Globus pallidus (tissue), 1 donor: Measurements from ENCODE around the gene PLXNA1.

Experiments
- DNase-seq: peaks from one replicate; pipeline ENCODE4 v3.0.0-alpha.2; 2015; ENCODE audit warnings: low spot score

Gene PLXNA1

DNA sequence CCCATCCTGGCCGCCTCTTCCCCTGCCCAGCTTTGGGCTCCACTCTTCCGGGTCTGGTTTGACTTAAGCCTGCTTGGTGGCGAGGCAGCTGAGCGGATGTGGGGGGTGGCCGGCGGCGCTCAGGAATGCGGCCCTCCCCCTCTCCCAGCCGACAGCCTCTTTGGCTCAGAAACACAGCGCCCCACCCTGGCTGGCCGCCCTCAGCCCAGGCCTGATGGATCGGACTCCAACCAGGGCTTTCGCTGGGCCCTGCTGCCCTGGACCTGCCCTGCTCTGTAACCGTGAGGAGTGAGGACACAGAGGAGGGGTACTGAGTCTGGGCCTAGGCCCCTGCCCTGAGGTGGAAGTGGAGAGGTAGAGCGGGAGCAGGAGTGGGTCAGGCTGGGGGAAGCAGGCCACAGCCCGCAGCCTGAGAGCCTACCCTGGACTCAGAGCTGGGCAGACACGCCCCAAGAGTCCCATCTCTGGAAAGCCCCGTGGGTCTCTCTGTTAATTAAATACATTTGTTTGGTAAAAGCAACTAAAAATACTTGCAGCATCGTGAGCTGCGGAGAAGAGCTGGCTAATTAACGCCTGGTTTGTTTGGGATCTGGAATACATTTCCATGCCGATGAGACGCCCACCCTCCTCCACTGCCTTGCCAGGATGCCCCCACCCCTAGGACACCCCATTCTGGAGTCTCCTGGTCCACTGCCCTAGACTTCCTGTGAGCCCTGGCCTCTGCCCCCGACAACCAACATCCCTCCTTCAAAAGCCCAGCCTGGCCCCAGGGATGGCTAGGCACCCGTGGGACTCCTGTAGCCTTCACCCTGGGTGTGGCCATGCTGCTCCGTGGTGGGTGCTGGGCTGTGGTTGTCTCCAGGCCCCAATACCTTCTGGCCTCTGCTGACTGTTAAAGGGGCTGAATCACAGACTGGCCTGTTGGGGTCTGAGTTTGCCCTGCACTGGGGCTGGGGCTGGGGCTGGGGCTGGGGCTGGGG, 19.6 kb downstream of the PLXNA1 start:
- DNase-seq, result peak; percentile 46

DNA sequence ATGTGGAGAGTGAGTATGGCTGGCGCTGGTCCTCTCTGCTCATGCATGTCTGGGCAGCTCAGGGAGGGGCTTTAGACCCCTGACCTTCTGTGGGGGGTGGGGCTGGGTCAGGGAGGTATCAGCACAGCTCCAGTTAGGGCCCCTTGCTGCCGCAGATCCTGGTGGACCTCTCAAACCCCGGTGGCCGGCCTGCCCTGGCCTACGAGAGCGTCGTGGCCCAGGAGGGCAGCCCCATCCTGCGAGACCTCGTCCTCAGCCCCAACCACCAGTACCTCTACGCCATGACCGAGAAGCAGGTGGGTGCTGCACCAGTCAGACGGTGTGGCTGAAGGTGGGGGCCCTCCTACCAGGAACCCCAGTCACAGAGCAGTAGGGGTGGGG, 20.2 kb downstream of the PLXNA1 start:
- no peak for DNase-seq

DNA sequence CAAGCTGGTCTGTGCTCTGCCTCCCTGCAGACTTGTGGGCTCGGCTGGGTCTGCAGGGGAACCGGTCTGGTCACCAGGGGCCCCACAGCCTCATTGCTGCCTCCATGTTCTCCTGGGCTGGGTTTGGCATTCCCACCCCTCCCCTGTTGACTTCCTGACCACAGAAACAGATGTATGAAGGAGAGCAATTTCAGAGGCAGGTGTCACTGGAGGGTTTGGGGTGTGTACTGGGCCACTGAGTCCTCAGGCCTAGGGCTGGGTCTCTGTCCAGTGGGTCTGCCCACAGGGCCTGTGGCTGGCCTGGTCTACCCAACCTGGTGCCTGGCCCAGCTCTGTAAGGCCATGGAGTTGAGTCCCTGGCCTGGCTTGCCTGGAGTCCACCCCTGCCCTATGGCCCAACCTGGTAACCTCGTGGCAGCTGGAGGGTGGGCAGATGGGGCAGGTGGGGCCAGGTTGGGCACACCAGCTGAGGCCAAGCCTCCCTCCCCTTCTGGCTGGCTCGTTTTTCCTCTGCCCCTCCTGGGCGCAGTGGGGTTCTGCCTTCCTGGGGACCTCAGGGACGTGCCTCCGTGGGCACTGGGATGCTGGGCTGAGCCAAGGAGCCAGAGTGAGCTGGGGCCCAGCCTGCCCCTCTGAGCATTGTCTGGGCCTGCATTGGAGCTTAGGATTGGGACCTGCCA, 20.8 kb downstream of the PLXNA1 start:
- no peak for DNase-seq

DNA sequence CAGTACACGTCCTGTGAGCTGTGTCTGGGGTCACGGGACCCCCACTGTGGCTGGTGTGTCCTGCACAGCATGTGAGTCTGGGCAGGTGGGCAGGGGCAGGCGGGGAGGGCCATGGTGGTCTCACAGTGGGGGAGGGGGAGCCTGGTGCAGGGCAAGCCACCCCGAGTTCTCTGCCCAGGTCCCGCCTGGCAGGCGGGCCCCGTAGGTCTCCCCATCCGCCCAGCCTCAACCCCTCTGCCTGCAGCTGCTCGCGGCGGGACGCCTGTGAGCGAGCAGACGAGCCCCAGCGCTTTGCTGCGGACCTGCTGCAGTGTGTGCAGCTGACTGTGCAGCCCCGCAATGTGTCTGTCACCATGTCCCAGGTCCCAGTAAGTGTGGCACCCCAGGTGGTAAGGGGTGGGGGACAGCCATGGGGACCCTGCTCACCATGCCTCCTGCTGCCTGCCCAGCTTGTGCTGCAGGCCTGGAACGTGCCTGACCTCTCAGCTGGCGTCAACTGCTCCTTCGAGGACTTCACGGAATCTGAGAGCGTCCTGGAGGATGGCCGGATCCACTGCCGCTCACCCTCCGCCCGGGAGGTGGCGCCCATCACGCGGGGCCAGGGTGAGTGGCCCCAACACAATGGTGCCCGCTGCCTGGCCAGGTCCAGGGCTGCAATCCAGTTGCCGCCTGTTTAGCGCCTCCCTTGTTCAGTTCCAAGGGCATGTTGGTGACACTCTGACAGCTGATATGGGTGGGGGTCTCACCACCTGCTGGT, 21.9 kb downstream of the PLXNA1 start:
- DNase-seq, result no peak

DNA sequence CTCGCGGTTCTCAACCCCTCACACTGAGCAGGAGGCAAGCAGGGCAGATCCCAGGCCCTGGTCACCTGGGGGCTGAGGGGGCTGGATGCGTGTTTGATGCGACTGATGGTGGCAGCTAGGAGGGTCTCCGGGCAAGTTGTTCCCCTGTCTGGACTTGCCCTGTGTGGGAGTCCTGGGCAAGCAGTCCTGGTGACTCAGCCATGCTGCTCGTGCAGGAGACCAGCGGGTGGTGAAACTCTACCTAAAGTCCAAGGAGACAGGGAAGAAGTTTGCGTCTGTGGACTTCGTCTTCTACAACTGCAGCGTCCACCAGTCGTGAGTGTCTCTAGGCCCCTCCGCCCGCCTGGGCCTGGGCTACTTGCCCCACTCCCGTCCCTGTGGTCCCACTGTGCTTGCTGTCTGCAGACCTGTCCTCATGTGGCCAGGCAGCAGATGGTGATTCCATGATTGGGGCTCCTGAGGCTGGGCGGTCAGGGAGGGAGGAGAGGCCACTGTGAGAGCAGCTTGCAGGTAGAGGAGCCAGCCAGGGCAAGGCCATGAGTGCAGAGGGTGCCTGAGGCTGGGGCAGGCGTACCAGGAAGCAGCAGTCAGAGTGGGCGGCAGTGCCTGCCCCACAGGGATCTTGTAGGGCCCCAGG, 23.1 kb downstream of the PLXNA1 start:
- no peak for DNase-seq

DNA sequence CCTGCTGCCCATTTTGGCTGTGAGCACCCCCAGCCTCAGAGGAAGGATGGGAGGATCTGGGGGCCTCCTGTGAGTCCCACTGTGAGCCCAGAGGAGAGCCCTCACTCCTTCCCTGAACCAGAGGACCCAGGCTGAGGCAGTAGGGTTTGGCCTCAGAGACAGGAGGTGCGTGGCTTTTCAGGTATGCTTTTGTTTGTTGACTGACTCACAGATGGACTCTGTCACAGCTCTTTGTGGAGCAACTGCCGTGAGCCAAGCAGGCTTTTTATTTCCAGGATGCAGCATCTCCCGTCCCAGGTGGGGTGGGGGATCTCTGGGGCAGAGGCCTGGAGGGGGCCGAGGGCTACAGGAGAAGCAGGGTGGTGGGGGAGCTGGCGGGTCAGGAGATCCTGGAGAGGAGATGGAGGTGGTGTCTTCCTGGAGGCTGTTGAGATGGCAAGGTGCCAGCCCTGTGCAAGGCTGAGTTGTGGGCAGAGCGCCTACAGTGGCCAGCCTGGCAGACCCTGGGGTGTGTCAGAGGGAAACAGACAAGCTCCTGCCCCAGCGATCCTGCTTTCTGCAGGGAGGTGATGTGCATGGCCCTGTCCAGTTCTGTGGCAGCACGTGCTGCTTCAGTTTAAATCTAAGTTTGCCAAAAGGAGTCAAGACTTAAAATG, 24.0 kb downstream of the PLXNA1 start:
- no peak for DNase-seq

DNA sequence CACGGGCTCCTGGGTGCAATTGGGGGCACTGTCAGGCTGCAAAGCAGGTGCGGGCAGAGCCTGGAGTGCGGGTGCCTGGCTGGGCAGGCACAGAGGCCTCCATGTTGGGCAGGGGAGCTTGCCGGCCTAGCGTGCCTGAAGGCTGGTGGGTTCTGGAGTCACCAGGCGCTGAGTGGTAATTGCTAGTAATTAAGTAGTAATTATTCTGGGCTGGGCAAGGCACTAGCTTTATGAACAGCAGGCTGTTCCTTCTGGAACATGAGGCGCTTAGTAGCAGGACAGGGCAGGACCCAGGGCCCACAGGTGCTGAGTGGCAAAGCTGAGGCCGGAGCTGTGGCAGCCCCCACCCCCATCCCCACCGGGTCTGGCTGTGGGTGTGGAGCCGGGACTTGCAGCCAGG, 25.3 kb downstream of the PLXNA1 start:
- no peak for DNase-seq

DNA sequence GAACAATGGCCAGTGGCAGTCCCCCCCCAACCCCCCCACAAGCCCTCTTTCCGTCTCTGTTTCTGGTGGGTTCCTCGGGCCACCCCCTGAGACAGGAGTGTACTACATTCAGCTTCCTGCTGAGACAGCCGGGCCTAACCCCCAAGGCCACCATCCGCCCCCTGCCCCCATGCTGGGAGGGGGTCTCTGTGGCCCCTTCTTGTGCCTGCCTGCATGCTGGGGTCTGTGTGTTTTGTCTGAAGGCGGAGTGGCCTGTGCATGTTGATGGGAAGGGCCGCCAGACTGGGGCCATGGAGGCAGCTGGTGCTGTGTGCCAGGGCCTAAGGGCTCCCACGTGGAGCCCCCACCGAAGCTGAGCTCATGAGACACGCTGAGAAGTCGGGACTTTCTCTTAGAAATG, 26.6 kb downstream of the PLXNA1 start:
- no peak for DNase-seq

DNA sequence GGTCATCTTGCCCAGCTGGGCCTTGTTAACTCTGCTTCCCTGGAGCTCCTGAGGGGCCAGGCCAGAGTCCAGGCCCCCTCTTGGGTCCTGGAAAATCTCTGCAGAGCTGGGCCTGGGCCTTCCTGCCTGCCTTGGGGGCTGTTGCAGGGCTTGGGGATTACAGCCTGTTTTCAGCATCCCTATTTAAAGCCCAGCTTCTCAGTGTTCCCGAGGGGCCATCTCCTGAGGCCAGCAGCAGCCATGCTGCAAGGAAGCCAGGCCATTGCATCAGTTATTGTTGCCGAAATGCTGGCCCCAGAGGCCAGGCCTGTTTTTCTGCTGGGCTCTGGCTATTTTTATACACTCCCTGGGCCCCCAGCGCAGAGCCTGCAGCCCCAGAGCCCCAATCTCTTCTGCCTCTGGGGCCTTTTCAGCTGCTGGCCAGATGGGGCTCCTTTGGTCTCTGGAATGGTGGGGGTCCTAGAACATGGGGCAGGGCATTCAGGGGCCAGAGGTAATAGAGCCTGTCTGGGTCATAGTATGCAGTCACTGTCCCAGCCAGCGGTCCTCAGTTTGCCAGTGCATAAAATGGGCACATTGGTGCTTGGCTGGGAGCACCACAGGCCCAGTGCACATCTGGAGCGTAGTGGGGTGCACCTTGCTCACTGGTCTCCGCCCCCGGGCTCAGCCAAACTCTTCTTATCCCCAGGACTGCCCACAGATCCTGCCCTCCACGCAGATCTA, 28.5 kb downstream of the PLXNA1 start:
- no peak for DNase-seq

DNA sequence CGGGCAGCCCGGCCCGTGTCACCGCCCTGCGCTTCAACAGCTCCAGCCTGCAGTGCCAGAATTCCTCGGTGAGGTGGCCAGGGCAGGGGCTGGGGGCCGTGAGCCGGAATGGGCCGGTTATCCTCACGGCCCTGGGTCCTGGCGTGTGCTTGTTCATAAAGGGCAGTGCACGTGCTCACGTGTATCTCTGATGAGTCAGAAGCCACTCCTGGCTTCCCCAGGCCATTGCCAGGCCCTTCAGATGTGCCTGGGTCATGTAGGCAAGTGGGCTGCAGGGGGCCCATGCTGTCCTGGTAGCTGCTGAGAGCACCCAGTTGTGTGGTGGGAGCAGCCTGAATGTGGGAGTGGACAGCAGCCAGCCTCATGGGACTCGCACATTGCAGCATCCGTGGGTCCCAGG, 29.2 kb downstream of the PLXNA1 start:
- no peak for DNase-seq

DNA sequence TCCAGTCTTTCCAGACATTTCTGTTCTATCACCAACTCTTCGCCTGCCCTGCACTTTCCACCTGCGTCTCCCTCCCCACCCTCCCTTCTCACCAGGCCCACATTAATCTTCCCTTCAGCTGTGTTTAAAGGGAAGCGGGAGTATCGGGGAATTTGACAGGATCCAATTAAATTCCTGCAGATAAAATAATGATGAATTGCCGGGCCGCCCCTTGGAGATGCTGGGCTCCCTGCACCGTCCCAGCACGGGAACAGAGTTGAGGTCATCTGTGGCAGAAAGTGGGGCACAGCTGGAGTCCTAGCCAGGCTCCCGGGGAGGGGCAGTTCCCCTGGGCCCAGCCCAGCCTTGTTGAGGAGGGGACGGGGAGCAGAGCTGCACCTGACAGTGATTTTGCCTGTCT, 30.3 kb downstream of the PLXNA1 start:
- no peak for DNase-seq

DNA sequence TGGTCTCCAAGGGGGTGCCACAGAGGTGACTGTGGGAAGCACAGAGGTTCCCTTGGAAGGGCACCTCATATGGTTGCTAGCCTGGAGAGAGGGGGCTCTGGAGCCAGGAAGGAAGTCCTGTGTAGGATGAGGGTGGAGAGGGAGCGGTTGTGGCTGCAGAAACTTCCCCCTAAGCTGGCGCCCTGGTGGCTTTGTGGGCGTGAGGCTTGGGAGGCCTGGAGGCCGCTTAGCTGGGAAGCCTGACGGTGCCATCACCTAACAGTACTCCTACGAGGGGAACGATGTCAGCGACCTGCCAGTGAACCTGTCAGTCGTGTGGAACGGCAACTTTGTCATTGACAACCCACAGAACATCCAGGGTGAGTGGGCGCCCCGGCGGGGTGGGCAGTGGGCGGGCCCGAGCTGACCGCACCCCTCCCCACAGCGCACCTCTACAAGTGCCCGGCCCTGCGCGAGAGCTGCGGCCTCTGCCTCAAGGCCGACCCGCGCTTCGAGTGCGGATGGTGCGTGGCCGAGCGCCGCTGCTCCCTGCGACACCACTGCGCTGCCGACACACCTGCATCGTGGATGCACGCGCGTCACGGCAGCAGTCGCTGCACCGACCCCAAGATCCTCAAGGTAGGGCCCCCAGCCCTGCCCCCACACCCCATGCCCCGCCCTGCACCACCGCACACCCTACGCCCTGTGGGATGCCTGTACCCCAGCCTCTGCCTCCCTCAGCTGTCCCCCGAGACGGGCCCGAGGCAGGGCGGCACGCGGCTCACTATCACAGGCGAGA, 31.0 kb downstream of the PLXNA1 start:
- no peak for DNase-seq

DNA sequence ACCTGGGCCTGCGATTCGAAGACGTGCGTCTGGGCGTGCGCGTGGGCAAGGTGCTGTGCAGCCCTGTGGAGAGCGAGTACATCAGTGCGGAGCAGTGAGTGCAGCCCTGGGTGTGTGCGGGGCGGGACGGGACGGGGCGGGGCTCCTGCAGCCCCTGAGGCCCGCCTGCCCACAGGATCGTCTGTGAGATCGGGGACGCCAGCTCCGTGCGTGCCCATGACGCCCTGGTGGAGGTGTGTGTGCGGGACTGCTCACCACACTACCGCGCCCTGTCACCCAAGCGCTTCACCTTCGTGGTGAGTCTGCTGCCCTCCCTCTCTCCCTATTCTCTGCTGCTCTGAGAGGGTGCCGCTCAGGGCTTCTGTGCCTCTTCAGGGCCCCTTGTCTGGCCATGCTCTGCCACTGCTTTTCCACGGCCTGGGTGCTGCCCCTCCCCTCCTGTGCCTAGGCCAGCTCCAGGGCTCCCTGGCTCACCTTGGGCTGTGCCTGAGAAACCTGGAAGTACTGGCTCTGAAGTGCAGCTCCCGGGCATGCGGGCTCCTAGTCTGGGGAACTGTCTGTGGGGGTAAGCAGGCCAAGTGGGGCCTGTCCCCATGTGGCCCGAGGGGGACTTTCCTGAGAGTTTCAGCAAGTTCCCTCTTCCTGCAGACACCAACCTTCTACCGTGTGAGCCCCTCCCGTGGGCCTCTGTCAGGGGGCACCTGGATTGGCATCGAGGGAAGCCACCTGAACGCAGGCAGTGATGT, 31.8 kb downstream of the PLXNA1 start:
- no peak for DNase-seq

DNA sequence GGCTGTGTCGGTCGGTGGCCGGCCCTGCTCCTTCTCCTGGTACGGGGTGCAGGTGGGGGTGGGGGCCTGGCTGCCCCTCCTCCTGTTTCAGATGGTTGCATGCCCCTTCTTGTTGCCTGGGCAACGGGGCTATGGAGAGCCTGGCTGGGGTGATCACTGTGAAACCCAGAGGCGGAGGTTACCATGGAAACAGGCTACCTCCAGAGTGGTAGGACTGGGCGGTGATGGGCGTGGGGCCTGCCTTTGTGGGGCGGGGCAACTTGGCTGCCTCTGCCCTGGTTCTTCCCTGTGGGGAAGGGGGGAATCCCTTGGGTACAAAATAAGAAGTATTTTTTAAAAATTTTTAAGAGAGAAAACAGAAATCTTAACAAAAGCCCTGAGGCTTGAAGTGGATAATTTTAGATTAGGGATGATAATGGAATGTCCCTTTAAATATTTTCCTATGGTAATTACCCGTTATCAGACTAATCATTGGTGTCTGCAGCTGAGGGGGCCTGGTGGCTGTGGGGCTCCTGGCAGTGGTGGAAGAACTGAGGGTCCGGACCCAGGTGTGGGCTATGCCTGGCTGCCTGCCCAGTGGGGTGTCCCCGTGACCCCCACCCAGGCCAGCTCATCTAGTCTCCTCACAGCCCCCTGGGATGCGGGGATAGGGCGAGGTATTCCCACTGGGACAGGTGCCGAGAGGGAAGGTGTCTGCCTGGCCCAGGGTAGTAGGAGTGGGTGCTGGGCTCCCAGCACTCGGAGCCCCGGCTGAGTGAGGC, 32.5 kb downstream of the PLXNA1 start:
- no peak for DNase-seq

DNA sequence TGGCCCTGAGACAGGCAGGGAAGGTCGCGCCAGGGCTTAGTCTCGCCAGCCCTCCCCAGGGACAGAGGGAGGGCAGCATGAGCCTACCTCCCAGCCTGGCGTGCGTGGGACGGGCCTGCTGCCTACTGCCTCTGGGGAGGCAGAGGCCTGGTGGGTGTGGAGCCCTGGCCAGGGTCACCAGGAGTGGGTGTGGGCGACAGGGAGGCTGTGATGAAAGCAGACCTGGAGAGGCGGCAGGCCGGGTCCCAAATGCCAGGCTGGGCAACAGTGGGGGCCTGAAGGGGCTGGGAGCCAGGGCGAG, 33.1 kb downstream of the PLXNA1 start:
- DNase-seq, result no peak

DNA sequence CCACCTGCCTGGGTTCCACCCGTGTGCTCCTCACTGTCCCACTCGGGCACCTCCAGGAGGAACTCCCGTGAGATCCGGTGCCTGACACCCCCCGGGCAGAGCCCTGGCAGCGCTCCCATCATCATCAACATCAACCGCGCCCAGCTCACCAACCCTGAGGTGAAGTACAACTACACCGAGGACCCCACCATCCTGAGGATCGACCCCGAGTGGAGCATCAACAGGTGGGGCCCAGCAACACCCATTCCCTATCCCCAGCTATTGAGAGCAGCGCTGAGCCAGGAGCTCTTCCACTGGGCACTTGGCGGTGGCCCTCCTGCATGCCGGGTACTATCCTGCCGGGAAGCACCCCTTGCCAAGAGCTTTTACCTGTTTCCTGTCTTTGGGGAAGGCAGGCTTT, 33.5 kb downstream of the PLXNA1 start:
- no peak for DNase-seq

DNA sequence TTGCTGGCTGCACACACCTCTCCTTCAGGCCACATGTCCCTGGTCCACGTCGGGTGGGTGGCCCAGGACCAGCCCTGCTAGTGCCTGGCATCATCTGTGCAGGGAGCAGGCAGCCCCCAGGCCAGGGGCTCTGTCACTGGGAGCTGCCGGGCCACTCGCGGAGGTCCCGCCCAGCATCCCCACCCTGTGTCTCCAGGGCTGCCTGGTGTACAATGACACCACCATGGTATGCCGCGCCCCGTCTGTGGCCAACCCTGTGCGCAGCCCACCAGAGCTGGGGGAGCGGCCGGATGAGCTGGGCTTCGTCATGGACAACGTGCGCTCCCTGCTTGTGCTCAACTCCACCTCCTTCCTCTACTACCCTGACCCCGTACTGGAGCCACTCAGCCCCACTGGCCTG, 34.3 kb downstream of the PLXNA1 start:
- no peak for DNase-seq

DNA sequence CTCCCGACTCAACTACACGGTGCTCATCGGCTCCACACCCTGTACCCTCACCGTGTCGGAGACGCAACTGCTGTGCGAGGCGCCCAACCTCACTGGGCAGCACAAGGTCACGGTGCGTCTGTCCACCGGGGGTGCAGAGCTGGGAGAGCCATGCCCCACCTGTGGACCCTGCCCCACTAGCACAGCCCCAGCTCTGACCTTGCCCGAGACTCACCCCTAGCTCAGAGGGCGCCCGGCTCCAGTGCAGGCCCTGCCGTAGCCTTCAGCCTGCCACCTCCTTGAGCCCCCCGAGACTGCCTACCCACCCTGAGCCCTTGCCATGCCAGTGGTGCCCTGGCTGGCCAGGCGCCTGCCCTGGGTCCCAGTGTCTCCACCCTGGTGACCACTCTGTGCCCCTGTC, 34.9 kb downstream of the PLXNA1 start:
- DNase-seq, result no peak

DNA sequence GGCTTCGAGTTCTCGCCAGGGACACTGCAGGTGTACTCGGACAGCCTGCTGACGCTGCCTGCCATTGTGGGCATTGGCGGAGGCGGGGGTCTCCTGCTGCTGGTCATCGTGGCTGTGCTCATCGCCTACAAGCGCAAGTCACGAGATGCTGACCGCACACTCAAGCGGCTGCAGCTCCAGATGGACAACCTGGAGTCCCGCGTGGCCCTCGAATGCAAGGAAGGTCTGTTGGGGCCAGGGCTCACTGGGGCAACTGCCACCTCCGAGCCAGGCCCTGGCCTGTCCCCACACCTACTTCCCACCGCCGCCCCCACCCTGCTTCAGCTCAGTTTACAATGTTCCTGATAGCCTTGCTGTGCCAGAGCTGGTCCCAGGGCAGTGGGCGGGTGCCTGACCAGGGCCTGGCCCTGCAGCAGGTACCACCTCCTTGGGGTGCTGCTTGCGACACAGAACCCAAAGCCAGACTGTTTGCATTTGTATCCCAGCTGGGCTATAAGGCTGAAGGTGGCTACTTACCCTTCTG, 35.5 kb downstream of the PLXNA1 start:
- DNase-seq, result no peak
